Upper lobe of left lung (tissue), 4 donors: ENCODE results near the gene AP5S1.

Source experiments
- CTCF ChIP-seq, 6 experiments: fragments of 450-650 bp in 4 of 6; fragments of 200-600 bp in 2 of 6; sonication (generic) in 2 of 6; IDR thresholded peaks; one replicate each; pipeline ENCODE4 v1.5.1; 2016 to 2019; ENCODE audit warnings: antibody characterized with exemption in 6 of 6
- POLR2A ChIP-seq, 4 donors: fragments of 450-650 bp; IDR thresholded peaks; one replicate each; pipeline ENCODE4 v1.5.1; 2016 to 2017; ENCODE audit warnings: antibody characterized with exemption in 4 of 4, mild to moderate bottlenecking in 2 of 4

DNA sequence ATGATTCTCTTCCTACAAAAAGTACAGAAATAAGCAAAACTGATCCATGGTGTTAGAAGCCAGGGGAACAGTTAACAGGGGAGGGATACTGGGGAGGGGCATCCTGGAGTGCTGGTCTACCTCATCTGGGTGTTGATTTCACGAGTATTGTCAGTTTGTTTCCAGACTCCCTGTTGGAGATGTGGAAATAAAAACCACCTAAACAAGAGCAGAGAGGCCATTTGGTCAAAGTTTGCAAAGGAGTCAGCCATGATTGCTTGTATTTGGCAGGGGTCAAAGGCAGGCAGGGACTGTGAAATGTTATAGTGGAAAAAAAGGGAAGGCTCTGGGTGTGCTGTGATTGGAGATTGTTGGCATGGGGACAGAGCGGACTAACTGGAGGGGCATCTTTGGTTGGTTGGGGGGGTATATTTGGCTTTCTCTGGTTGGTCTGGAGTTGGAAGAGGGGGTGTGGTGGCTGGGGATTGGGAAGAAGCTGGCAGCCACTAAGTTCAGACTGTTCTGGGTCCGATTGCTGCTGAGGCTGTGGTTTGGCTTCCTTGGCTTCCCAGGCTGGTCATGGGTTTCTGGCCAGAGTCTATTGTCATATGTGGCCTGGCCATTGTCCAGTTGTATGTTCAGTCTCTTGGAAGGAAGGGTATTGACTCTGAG is 54.0 kb downstream of the AP5S1 start:
- TF ChIP-seq CTCF (IDR thresholded peaks at IDR 0.05) (no peak), POLR2A (IDR thresholded peaks at IDR 0.05) (no peak)
